K562 (cell line): ENCODE results near the gene RFX7. TPM values are rescaled to one million over a fixed set of nuclear protein-coding genes. Genes with fewer than 3 reads are reported as not detected.

Experiments used
- BRF1 ChIP-seq: IDR thresholded peaks from 3 replicates; pipeline ENCODE4 v1.6.1; 2011; ENCODE audit warnings: borderline replicate concordance, mild to moderate bottlenecking; ENCODE audit not compliant: insufficient read length; ENCODE audit errors: extremely low read depth
- CHCHD3 ChIP-seq: fragments of 250-450 bp; sonication (Bioruptor Pico); IDR thresholded peaks from 2 replicates; pipeline ENCODE4 v2.1.2; 2022; ENCODE audit warnings: mild to moderate bottlenecking
- E2F1 ChIP-seq: sonication (generic); formaldehyde crosslinking; IDR thresholded peaks from 2 replicates; pipeline ENCODE4 v1.8.1; 2023; ENCODE audit warnings: mild to moderate bottlenecking, missing genetic modification reagents, moderate library complexity
- ETS2 ChIP-seq: IDR thresholded peaks from 2 replicates; pipeline ENCODE4 v1.6.1; 2016; ENCODE audit warnings: borderline replicate concordance, missing genetic modification characterization, mild to moderate bottlenecking, moderate library complexity, missing compliant biosample characterization; ENCODE audit not compliant: poor library complexity, severe bottlenecking
- ETV6 ChIP-seq, 3 experiments: fragments of 150-350 bp in 1 of 3; sonication (generic) in 1 of 3; formaldehyde crosslinking in 1 of 3; IDR thresholded peaks; 2 replicates each; pipeline versions ENCODE4 v1.6.1 to v1.8.0; 2014 to 2022; ENCODE audit warnings: borderline replicate concordance in 2 of 3, low read depth in 2 of 3, antibody characterized with exemption in 1 of 3, low read length in 1 of 3, mild to moderate bottlenecking in 1 of 3, missing genetic modification reagents in 1 of 3
- FOXK2 ChIP-seq, 2 experiments: fragments of 450-650 bp; IDR thresholded peaks in 1 of 2; conservative IDR thresholded peaks in 1 of 2; 2 replicates each; pipeline ENCODE4 v1.6.1; 2016; ENCODE audit warnings: low read depth in 2 of 2, mild to moderate bottlenecking in 1 of 2
- FOXP4 ChIP-seq: sonication (generic); formaldehyde crosslinking; IDR thresholded peaks from 2 replicates; pipeline ENCODE4 v1.8.0; 2022; ENCODE audit warnings: mild to moderate bottlenecking, missing genetic modification reagents, borderline replicate concordance
- HIVEP1 ChIP-seq: fragments of 250-450 bp; sonication (Bioruptor Pico); IDR thresholded peaks from 2 replicates; pipeline ENCODE4 v1.4.0; 2020; ENCODE audit warnings: mild to moderate bottlenecking
- ILF3 ChIP-seq: fragments of 450-650 bp; IDR thresholded peaks from 2 replicates; pipeline ENCODE4 v1.6.1; 2018; ENCODE audit warnings: antibody characterized with exemption, mild to moderate bottlenecking, moderate library complexity, borderline replicate concordance
- KLF16 ChIP-seq: IDR thresholded peaks from 2 replicates; pipeline ENCODE4 v1.6.1; 2016; ENCODE audit warnings: antibody characterized with exemption
- NCOA2 ChIP-seq, 2 experiments: fragments of 450-650 bp; IDR thresholded peaks; 2 replicates each; pipeline ENCODE4 v1.6.1; 2018; ENCODE audit warnings: mild to moderate bottlenecking in 2 of 2, moderate library complexity in 1 of 2; ENCODE audit not compliant: partially characterized antibody in 2 of 2
- RAD51 ChIP-seq: fragments of 450-650 bp; IDR thresholded peaks from 2 replicates; pipeline ENCODE4 v1.7.1; 2016; ENCODE audit warnings: low read depth, mild to moderate bottlenecking, borderline replicate concordance
- RBBP5 ChIP-seq: fragments of 200-600 bp; sonication (generic); IDR thresholded peaks from 2 replicates; pipeline ENCODE4 v1.6.1; 2012; ENCODE audit warnings: borderline replicate concordance, mild to moderate bottlenecking, low read length, control low read depth, inconsistent platforms; ENCODE audit not compliant: insufficient read depth, poor library complexity, severe bottlenecking
- SRSF3 ChIP-seq: fragments of 200-400 bp; formaldehyde crosslinking; IDR thresholded peaks from 2 replicates; pipeline ENCODE4 v1.6.1; 2016; ENCODE audit warnings: mild to moderate bottlenecking, low read length, moderate library complexity; ENCODE audit not compliant: insufficient read depth
- TOE1 ChIP-seq, 2 experiments: fragments of 450-650 bp in 1 of 2; sonication (generic) in 1 of 2; formaldehyde crosslinking in 1 of 2; IDR thresholded peaks; 2 replicates each; pipeline versions ENCODE4 v1.7.1 to v1.8.0; 2016 to 2022; ENCODE audit warnings: borderline replicate concordance in 2 of 2, mild to moderate bottlenecking in 2 of 2, antibody characterized with exemption in 1 of 2, inconsistent platforms in 1 of 2, low read depth in 1 of 2, missing genetic modification reagents in 1 of 2, moderate library complexity in 1 of 2
- ZC3H8 ChIP-seq: fragments of 450-650 bp; IDR thresholded peaks from 2 replicates; pipeline ENCODE4 v1.6.1; 2017
- ZNF24 ChIP-seq: fragments of 450-650 bp; IDR thresholded peaks from 2 replicates; pipeline ENCODE4 v1.6.1; 2016
- ZNF551 ChIP-seq: fragments of 250-450 bp; sonication (Bioruptor Pico); IDR thresholded peaks from 2 replicates; pipeline ENCODE4 v1.5.0; 2021; ENCODE audit warnings: mild to moderate bottlenecking, moderate library complexity
- ZNF57 ChIP-seq: fragments of 450-650 bp; formaldehyde crosslinking; IDR thresholded peaks from 2 replicates; pipeline ENCODE4 v1.4.0; 2020; ENCODE audit warnings: mild to moderate bottlenecking, moderate library complexity
- polyA plus RNA-seq, 8 experiments: library from polyadenylated mRNA; depleted of rRNA in 4 of 8; stranded (reverse) in 5 of 8; unstranded in 3 of 8; fragments of >200 nt; fragmentation: Nextera tagmentation in 2 of 8; fragmentation: Illumina TruSeq in 1 of 8; extraction: Ambion mirVana in 2 of 8; extraction: Trizol in 1 of 8; gene quantifications; 2 replicates each; pipeline versions ENCODE4 v1.2.1 to v1.2.3, GENCODE V29; 2011 to 2014; ENCODE audit warnings: inconsistent platforms in 1 of 8, missing spikeins in 1 of 8
- total RNA-seq, 7 experiments: library from RNA; depleted of rRNA in 6 of 7; stranded (reverse); fragments of >200 nt in 6 of 7; fragmentation: Illumina TruSeq in 2 of 7; extraction: Trizol in 2 of 7; gene quantifications; 2 replicates each; pipeline versions ENCODE4 v1.2.1 to v1.2.3, GENCODE V29; 2011 to 2021; ENCODE audit warnings: low replicate concordance in 1 of 7

Gene RFX7
- total and polyA plus RNA-seq, 9 of the 15 experiments (the other 6 are each of a cell fraction or from before 2014, with no cell fraction given), result 2.4 to 17.9 (median 6.3) TPM

- TF ChIP-seq CHCHD3 (CRISPR knock-in tag), result no peak
- no peak for TF ChIP-seq ZC3H8
- peak; percentile 85 for TF ChIP-seq KLF16
- TF ChIP-seq BRF1, result no peak
- TF ChIP-seq E2F1 (CRISPR knock-in tag), result no peak
- TF ChIP-seq ETS2 (tag), result no peak
- no peak for TF ChIP-seq ILF3
- TF ChIP-seq RBBP5, result peak; percentile 48
- peak in 1 of 2 experiments; percentile 29; a peak in 1 of 4 replicates for TF ChIP-seq FOXK2 (conservative IDR thresholded peaks at IDR 0.05 in 1 of 2, IDR thresholded peaks at IDR 0.05 in 1 of 2; ENCODE audit: low read depth in 2 of 2)
- no peak for TF ChIP-seq NCOA2 (IDR thresholded peaks at IDR 0.05; ENCODE audit: partially characterized antibody in 2 of 2)
- no peak for TF ChIP-seq ZNF551 (CRISPR knock-in tag)
- no peak for TF ChIP-seq FOXP4 (CRISPR knock-in tag)
- peak; percentile 37; the same call in 1 of the 2 replicates for TF ChIP-seq RAD51
- TF ChIP-seq HIVEP1 (CRISPR knock-in tag), result no peak
- TF ChIP-seq SRSF3, result no peak
- peak; percentile 79; the same call in 1 of the 2 replicates for TF ChIP-seq ZNF24
- no peak for TF ChIP-seq ZNF57
- no peak for TF ChIP-seq ETV6 (IDR thresholded peaks at IDR 0.05; ENCODE audit: borderline replicate concordance in 1 of 2, low read depth in 2 of 2, low read length in 1 of 2)
- TF ChIP-seq ETV6 (CRISPR knock-in tag; IDR thresholded peaks at IDR 0.05; ENCODE audit: borderline replicate concordance), result no peak
- peak; percentile 66 for TF ChIP-seq TOE1 (IDR thresholded peaks at IDR 0.05; ENCODE audit: borderline replicate concordance)
- TF ChIP-seq TOE1 (CRISPR knock-in tag; IDR thresholded peaks at IDR 0.05; ENCODE audit: borderline replicate concordance, low read depth), result no peak
These were observed 2.5 kb upstream of the RFX7 start (continued) for GRCh38 chr15:56245871-56246814.
